Gastroesophageal sphincter (tissue), 4 donors: Measurements from ENCODE around the gene IL17A. TPM values are rescaled to one million over a fixed set of nuclear protein-coding genes. Genes with fewer than 3 reads are reported as not detected.

ENCODE experiments used
- ATAC-seq: fragments of 150-250 bp; one replicate; pipeline ENCODE4 v1.9.1; 2016; ENCODE audit warnings: mild to moderate bottlenecking, moderate library complexity
- H3K27ac ChIP-seq, 4 donors: fragments of 200-600 bp; sonication (generic) in 3 of 4; 1 replicate in 3 of 4; 2 replicates in 1 of 4; pipeline ENCODE4 v1.5.1; 2016 to 2019
- H3K27me3 ChIP-seq: fragments of 200-600 bp; sonication (generic); one replicate; pipeline ENCODE4 v1.5.1; 2019
- H3K36me3 ChIP-seq, 2 donors: fragments of 200-600 bp; sonication (generic); one replicate each; pipeline ENCODE4 v1.5.1; 2019; ENCODE audit warnings: control low read depth in 1 of 2
- H3K4me1 ChIP-seq, 3 donors: fragments of 200-600 bp; sonication (generic); 1 replicate in 2 of 3; 2 replicates in 1 of 3; pipeline ENCODE4 v1.5.1; 2016 to 2019; ENCODE audit warnings: control low read depth in 2 of 3
- H3K4me3 ChIP-seq, 2 donors: fragments of 200-600 bp; sonication (generic); one replicate each; pipeline ENCODE4 v1.5.1; 2019; ENCODE audit warnings: mild to moderate bottlenecking in 1 of 2, moderate library complexity in 1 of 2
- H3K9me3 ChIP-seq, 3 donors: fragments of 200-600 bp; sonication (generic); one replicate each; pipeline ENCODE4 v1.5.1; 2017 to 2019; ENCODE audit warnings: control low read depth in 2 of 3
- CTCF ChIP-seq, 4 experiments: fragments of 200-600 bp in 2 of 4; fragments of 450-650 bp in 2 of 4; sonication (generic) in 1 of 4; IDR thresholded peaks; one replicate each; pipeline ENCODE4 v1.5.1; 2017 to 2019; ENCODE audit warnings: antibody characterized with exemption in 4 of 4, mild to moderate bottlenecking in 2 of 4, moderate library complexity in 2 of 4
- EP300 ChIP-seq: sonication (generic); formaldehyde crosslinking; IDR thresholded peaks from one replicate; pipeline ENCODE4 v1.6.1; 2017; ENCODE audit warnings: antibody characterized with exemption, mild to moderate bottlenecking
- POLR2A ChIP-seq, 2 donors: fragments of 450-650 bp; IDR thresholded peaks; one replicate each; pipeline ENCODE4 v1.6.1; 2017; ENCODE audit warnings: antibody characterized with exemption in 2 of 2, mild to moderate bottlenecking in 2 of 2, moderate library complexity in 1 of 2
- POLR2AphosphoS5 ChIP-seq: sonication (generic); formaldehyde crosslinking; IDR thresholded peaks from one replicate; pipeline ENCODE4 v1.6.1; 2017; ENCODE audit warnings: antibody characterized with exemption
- WGBS, 2 donors: methylation state at CpG; one replicate each; pipeline ENCODE4 v1.1.5; 2018; ENCODE audit warnings: low coverage in 1 of 2; 5-methylcytosine and 5-hydroxymethylcytosine counted together
- total RNA-seq, 4 donors: library from RNA; depleted of rRNA; stranded (reverse); fragments of >200 nt; gene quantifications; one replicate each; pipeline ENCODE4 v1.1.0, GENCODE V29; 2016

IL17A gene
- total RNA-seq, 4 donors from 2014 or later: not detected

GRCh38 chr6:52201046-52201445, 14.9 kb downstream of the IL17A start:
- H3K27ac ChIP-seq: no peak overlapping the region
- WGBS, 2 donors: no CpG with 5 or more reads among the region's 1 CpG
- no peak for ATAC-seq
- no peaks in the 10 kb centered on the region for H3K27me3 ChIP-seq
- H3K4me1 ChIP-seq: no peaks in the 10 kb centered on the region
- no peaks in the 10 kb centered on the region for H3K36me3 ChIP-seq
- H3K9me3 ChIP-seq: peaks cover 0 to 27% (median 0%) of the 10 kb centered on the region in 3 donors
- TF ChIP-seq POLR2A (IDR thresholded peaks at IDR 0.05): no peak
- TF ChIP-seq POLR2AphosphoS5: no peak
- no peak for TF ChIP-seq CTCF (IDR thresholded peaks at IDR 0.05)
- TF ChIP-seq EP300: no peak
- H3K4me3 ChIP-seq: no peak overlapping the region

- Histone ChIP-seq H3K9me3 (peaks cover 0 to 27% (median 0%) of the 10 kb centered on the region in 3 donors), H3K27me3 (no peaks in the 10 kb centered on the region), H3K4me3 (no peak overlapping the region), H3K4me1 (no peaks in the 10 kb centered on the region), H3K36me3 (no peaks in the 10 kb centered on the region), H3K27ac (no peak overlapping the region)
- no peak for ATAC-seq
- TF ChIP-seq CTCF (IDR thresholded peaks at IDR 0.05) (no peak), POLR2A (IDR thresholded peaks at IDR 0.05) (no peak), EP300 (no peak), POLR2AphosphoS5 (no peak)
These were observed 15.3 kb downstream of the IL17A start for GRCh38 chr6:52201493-52201892.

GRCh38 chr6:52207066-52207465, 20.9 kb downstream of the IL17A start:
- Histone ChIP-seq H3K36me3 (no peaks in the 10 kb centered on the region), H3K4me3 (no peak overlapping the region), H3K27me3 (no peaks in the 10 kb centered on the region), H3K4me1 (no peaks in the 10 kb centered on the region), H3K9me3 (no peaks in the 10 kb centered on the region), H3K27ac (no peak overlapping the region)
- WGBS, 2 donors: 85 to 97% methylated on average over 2 of the region's 2 CpGs
- ATAC-seq: no peak
- no peak for TF ChIP-seq POLR2A (IDR thresholded peaks at IDR 0.05)
- no peak for TF ChIP-seq POLR2AphosphoS5
- TF ChIP-seq CTCF (IDR thresholded peaks at IDR 0.05): no peak
- no peak for TF ChIP-seq EP300

GRCh38 chr6:52208612-52209011, 22.4 kb downstream of the IL17A start:
- no peaks in the 10 kb centered on the region for H3K9me3 ChIP-seq
- no peaks in the 10 kb centered on the region for H3K36me3 ChIP-seq
- 77 to 93% methylated on average over 1 to 3 of the region's 3 CpGs for WGBS, 2 donors
- no peak overlapping the region for H3K4me3 ChIP-seq
- no peaks in the 10 kb centered on the region for H3K27me3 ChIP-seq
- no peak for ATAC-seq
- H3K27ac ChIP-seq: no peak overlapping the region
- TF ChIP-seq POLR2AphosphoS5: no peak
- TF ChIP-seq CTCF (IDR thresholded peaks at IDR 0.05): no peak
- no peaks in the 10 kb centered on the region for H3K4me1 ChIP-seq

- WGBS, 2 donors: 81 to 87% methylated on average over 2 of the region's 2 CpGs
- Histone ChIP-seq H3K9me3 (no peaks in the 10 kb centered on the region), H3K4me1 (no peaks in the 10 kb centered on the region), H3K36me3 (no peaks in the 10 kb centered on the region), H3K27me3 (no peaks in the 10 kb centered on the region), H3K4me3 (no peak overlapping the region), H3K27ac (no peak overlapping the region)
- no peak for TF ChIP-seq POLR2A (IDR thresholded peaks at IDR 0.05)
- TF ChIP-seq POLR2AphosphoS5: no peak
- no peak for TF ChIP-seq CTCF (IDR thresholded peaks at IDR 0.05)
- no peak for TF ChIP-seq EP300
- no peak for ATAC-seq
These were observed 23.6 kb downstream of the IL17A start for GRCh38 chr6:52209770-52210169.
